ENCODE results near the gene C8G. TPM values are rescaled to one million over a fixed set of nuclear protein-coding genes. Genes with fewer than 3 reads are reported as not detected.

The C8G gene
- total RNA-seq, 1 experiment from 2014 or later: 2.9 TPM

DNA sequence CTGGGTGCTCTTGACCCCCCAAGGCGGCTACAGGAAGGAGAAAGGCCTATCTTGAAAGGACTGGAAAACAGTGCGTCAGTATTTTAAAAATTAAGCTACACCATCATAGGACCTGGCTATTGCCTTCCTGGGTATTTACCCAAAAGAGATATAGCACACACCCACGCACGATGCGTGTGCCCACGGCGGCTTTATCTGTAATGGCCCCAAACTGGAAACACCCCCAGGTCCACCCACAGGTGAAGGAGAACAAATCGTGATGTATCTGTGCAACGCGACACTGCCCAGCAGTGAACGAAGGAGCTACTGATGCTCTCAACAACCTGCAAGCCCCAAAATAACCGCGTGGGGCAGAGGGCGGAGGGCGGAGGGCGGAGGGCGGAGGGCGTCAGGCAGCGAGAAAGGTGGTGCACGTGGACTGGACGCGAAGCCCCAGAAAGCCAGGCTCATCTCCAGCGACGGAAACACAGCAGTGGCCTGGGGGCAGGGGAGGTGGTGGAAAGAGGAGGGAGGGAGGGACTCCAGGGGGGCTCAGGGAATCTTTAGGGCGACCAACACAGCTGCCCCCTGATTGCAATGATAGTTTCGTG lies 19.9 kb downstream of the C8G start:
- POLR2A ChIA-PET: interaction anchor here (0.6 kb wide), 1 partner anchor 485 kb away, joined by 4 read pairs; no protein-coding TSS in a partner anchor
- Histone ChIP-seq H3K27me3 (ENCODE audit: control insufficient read depth, insufficient read depth, low read length) (no peaks in the 10 kb centered on the region), H3K9me3 (ENCODE audit: control insufficient read depth, insufficient read depth, low read depth, low read length) (no peaks in the 10 kb centered on the region), H3K4me1 (ENCODE audit: control insufficient read depth, insufficient read depth, low read length) (peaks cover 5% of the 10 kb centered on the region; the same call in 1 of the 2 replicates), H3K4me3 (ENCODE audit: low read depth in 2 of 2, low read length in 2 of 2) (no peak overlapping the region), H3K27ac (ENCODE audit: low read length) (no peak overlapping the region), H3K36me3 (ENCODE audit: control insufficient read depth, insufficient read depth, low read length) (no peaks in the 10 kb centered on the region)
- in situ Hi-C loops (cut with HindIII; ENCODE audit: low pct_unique_long_range_greater_than_20kb, low sequenced_read_pairs): no loop called here
- TF ChIP-seq TCF7L2 (IDR thresholded peaks at IDR 0.05; ENCODE audit: low read depth, low read length) (no peak), SIN3A (IDR thresholded peaks at IDR 0.05; ENCODE audit: borderline replicate concordance, insufficient read depth, low read depth, low read length) (no peak), POLR2AphosphoS5 (IDR thresholded peaks at IDR 0.05; ENCODE audit: low read depth, low read length) (no peak)
- TF ChIP-seq, protein P1, sequence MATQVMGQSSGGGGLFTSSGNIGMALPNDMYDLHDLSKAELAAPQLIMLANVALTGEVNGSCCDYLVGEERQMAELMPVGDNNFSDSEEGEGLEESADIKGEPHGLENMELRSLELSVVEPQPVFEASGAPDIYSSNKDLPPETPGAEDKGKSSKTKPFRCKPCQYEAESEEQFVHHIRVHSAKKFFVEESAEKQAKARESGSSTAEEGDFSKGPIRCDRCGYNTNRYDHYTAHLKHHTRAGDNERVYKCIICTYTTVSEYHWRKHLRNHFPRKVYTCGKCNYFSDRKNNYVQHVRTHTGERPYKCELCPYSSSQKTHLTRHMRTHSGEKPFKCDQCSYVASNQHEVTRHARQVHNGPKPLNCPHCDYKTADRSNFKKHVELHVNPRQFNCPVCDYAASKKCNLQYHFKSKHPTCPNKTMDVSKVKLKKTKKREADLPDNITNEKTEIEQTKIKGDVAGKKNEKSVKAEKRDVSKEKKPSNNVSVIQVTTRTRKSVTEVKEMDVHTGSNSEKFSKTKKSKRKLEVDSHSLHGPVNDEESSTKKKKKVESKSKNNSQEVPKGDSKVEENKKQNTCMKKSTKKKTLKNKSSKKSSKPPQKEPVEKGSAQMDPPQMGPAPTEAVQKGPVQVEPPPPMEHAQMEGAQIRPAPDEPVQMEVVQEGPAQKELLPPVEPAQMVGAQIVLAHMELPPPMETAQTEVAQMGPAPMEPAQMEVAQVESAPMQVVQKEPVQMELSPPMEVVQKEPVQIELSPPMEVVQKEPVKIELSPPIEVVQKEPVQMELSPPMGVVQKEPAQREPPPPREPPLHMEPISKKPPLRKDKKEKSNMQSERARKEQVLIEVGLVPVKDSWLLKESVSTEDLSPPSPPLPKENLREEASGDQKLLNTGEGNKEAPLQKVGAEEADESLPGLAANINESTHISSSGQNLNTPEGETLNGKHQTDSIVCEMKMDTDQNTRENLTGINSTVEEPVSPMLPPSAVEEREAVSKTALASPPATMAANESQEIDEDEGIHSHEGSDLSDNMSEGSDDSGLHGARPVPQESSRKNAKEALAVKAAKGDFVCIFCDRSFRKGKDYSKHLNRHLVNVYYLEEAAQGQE (IDR thresholded peaks at IDR 0.05; ENCODE audit: insufficient read depth in 1 of 2, low read depth in 2 of 2, low read length in 1 of 2): no peak
- TF ChIP-seq, protein P2, sequence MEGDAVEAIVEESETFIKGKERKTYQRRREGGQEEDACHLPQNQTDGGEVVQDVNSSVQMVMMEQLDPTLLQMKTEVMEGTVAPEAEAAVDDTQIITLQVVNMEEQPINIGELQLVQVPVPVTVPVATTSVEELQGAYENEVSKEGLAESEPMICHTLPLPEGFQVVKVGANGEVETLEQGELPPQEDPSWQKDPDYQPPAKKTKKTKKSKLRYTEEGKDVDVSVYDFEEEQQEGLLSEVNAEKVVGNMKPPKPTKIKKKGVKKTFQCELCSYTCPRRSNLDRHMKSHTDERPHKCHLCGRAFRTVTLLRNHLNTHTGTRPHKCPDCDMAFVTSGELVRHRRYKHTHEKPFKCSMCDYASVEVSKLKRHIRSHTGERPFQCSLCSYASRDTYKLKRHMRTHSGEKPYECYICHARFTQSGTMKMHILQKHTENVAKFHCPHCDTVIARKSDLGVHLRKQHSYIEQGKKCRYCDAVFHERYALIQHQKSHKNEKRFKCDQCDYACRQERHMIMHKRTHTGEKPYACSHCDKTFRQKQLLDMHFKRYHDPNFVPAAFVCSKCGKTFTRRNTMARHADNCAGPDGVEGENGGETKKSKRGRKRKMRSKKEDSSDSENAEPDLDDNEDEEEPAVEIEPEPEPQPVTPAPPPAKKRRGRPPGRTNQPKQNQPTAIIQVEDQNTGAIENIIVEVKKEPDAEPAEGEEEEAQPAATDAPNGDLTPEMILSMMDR (IDR thresholded peaks at IDR 0.05): no peak
- no peak for ATAC-seq
- DNase-seq (ENCODE audit: low read depth, low spot score): no peak
- intact Hi-C loops (cut with micrococcal nuclease; ENCODE audit: unreplicated experiment): no loop called here
- CTCF ChIA-PET: interaction anchor here (0.6 kb wide), 2 partner anchors 13 to 14 kb away, joined by 6 to 8 read pairs; no protein-coding TSS in a partner anchor
- no TSS peak for BruUV-seq (replicated peaks)

DNA sequence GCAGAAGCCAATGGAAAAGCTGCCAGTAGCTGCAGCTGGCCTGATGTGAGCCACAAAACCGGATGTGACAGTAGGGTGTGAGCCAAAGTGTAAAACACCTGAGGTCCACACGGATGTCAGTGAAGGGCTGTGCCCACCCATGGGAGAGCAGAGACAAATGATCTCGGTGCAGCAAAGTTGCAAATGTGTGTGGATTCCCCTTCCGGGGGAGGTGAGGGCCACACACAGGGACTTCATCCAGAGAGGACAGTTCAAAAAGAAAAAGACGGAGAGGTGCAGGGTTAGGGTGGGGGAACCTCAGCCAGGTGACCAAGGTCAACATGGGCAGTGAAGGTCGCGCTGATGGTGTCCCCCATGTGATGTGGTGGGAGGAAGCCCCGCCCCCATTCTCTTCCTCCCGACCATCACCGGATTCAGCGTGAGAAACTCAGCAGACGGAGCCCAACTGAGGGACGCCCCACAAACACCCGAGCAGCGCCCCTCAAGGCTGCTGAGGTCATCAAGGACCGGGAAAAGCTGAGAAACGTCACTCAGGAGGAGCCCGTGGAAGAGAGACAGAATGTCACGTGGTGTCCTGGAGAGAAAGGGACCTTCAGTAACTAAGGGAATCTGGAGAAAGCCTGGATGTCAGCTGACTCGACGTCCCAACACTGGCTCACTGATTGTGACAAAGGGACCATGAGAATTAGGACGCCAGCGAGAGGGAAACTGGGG lies 20.9 kb downstream of the C8G start:
- DNase-seq (ENCODE audit: low read depth, low spot score): no peak
- Histone ChIP-seq H3K27me3 (ENCODE audit: control insufficient read depth, insufficient read depth, low read length) (no peaks in the 10 kb centered on the region), H3K9me3 (ENCODE audit: control insufficient read depth, insufficient read depth, low read depth, low read length) (no peaks in the 10 kb centered on the region), H3K4me3 (ENCODE audit: low read depth in 2 of 2, low read length in 2 of 2) (no peak overlapping the region), H3K4me1 (ENCODE audit: control insufficient read depth, insufficient read depth, low read length) (peaks cover 5% of the 10 kb centered on the region; the same call in 1 of the 2 replicates), H3K27ac (ENCODE audit: low read length) (no peak overlapping the region), H3K36me3 (ENCODE audit: control insufficient read depth, insufficient read depth, low read length) (no peaks in the 10 kb centered on the region)
- in situ Hi-C loops (cut with HindIII; ENCODE audit: low pct_unique_long_range_greater_than_20kb, low sequenced_read_pairs): no loop called here
- BruUV-seq (replicated peaks): no TSS peak
- intact Hi-C loops (cut with micrococcal nuclease; ENCODE audit: unreplicated experiment): no loop called here
- ChIA-PET CTCF (no interaction called here), POLR2A (interaction anchor here (0.6 kb wide), 1 partner anchor 486 kb away, joined by 4 read pairs; no protein-coding TSS in a partner anchor)
- ATAC-seq: no peak
- TF ChIP-seq, protein P2 (IDR thresholded peaks at IDR 0.05): no peak
- TF ChIP-seq POLR2AphosphoS5 (IDR thresholded peaks at IDR 0.05; ENCODE audit: low read depth, low read length) (no peak), SIN3A (IDR thresholded peaks at IDR 0.05; ENCODE audit: borderline replicate concordance, insufficient read depth, low read depth, low read length) (no peak), TCF7L2 (IDR thresholded peaks at IDR 0.05; ENCODE audit: low read depth, low read length) (no peak)
- TF ChIP-seq, protein P1 (IDR thresholded peaks at IDR 0.05; ENCODE audit: insufficient read depth in 1 of 2, low read depth in 2 of 2, low read length in 1 of 2): no peak
